NCI-H1930 (cell line): ENCODE data around the gene PEMT.

Experiments used
- DNase-seq, 2 experiments: peaks; one replicate each; lab custom pipeline; 2025; lab: John Stamatoyannopoulos, UW

The PEMT gene

GRCh38 chr17:17535957-17536356 lies 55.6 kb downstream of the PEMT start:
- no peak for DNase-seq

GRCh38 chr17:17533901-17534441 lies 57.5 kb downstream of the PEMT start:
- no peak for DNase-seq

GRCh38 chr17:17532991-17533390 lies 58.5 kb downstream of the PEMT start:
- DNase-seq: no peak

- DNase-seq: no peak
Observed at GRCh38 chr17:17531156-17531555, 60.4 kb downstream of the PEMT start.

- DNase-seq: no peak
Observed at GRCh38 chr17:17528696-17529652, 62.5 kb downstream of the PEMT start.

- DNase-seq: no peak
Observed at GRCh38 chr17:17527956-17528500, 63.5 kb downstream of the PEMT start.

- DNase-seq: no peak
Observed at GRCh38 chr17:17527534-17527933, 64.0 kb downstream of the PEMT start.

GRCh38 chr17:17526369-17526768 lies 65.1 kb downstream of the PEMT start:
- DNase-seq: no peak

- no peak for DNase-seq
Observed at GRCh38 chr17:17525956-17526355, 65.6 kb downstream of the PEMT start.

- DNase-seq: no peak
Observed at GRCh38 chr17:17525311-17525710, 66.2 kb downstream of the PEMT start.

- no peak for DNase-seq
Observed at GRCh38 chr17:17523731-17524490, 67.6 kb downstream of the PEMT start.

GRCh38 chr17:17523001-17523730 lies 68.3 kb downstream of the PEMT start:
- DNase-seq: no peak

- no peak for DNase-seq
Observed at GRCh38 chr17:17520599-17521232, 70.8 kb downstream of the PEMT start.

- DNase-seq: no peak
Observed at GRCh38 chr17:17519886-17520285, 71.6 kb downstream of the PEMT start.

- DNase-seq: no peak
Observed at GRCh38 chr17:17518951-17519350, 72.6 kb downstream of the PEMT start.

GRCh38 chr17:17518014-17518413 lies 73.5 kb downstream of the PEMT start:
- DNase-seq: no peak

GRCh38 chr17:17516941-17517720 lies 74.4 kb downstream of the PEMT start:
- DNase-seq: no peak

GRCh38 chr17:17515934-17516930 lies 75.3 kb downstream of the PEMT start:
- no peak for DNase-seq
